Ramos (cell line): Measurements from ENCODE around the gene VPS41.
"Not testable (repeated sequence)": the region's sequence is repeated elsewhere in the genome, so short reads cannot be mapped to it uniquely, and the experiment has no call there.

Experiments used
- in situ Hi-C: fragments of 300-500 bp; cut with MboI; formaldehyde crosslinking; loops from one replicate; pipeline ENCODE4 v1.14.3; 2022; ENCODE audit warnings: low sequenced_read_pairs; ENCODE audit not compliant: unreplicated experiment

VPS41 gene

GRCh38 chr7:38863601-38864291 lies 45.2 kb downstream of the VPS41 start:
- in situ Hi-C loops, result no loop called here

- in situ Hi-C loops, result no loop called here
These were observed 46.3 kb downstream of the VPS41 start for GRCh38 chr7:38862666-38863065.

GRCh38 chr7:38858259-38858884 lies 50.6 kb downstream of the VPS41 start:
- in situ Hi-C loops, result no loop called here

- in situ Hi-C loops, result no loop called here
These were observed 53.1 kb downstream of the VPS41 start for GRCh38 chr7:38855867-38856266.

GRCh38 chr7:38855386-38855785 lies 53.6 kb downstream of the VPS41 start:
- in situ Hi-C loops, result no loop called here

- in situ Hi-C loops, result not testable (repeated sequence)
These were observed 54.0 kb downstream of the VPS41 start for GRCh38 chr7:38854947-38855346.

GRCh38 chr7:38851321-38851720 lies 57.7 kb downstream of the VPS41 start:
- in situ Hi-C loops, result no loop called here

GRCh38 chr7:38846280-38846679 lies 62.7 kb downstream of the VPS41 start:
- in situ Hi-C loops, result no loop called here

GRCh38 chr7:38844952-38845563 lies 63.9 kb downstream of the VPS41 start:
- in situ Hi-C loops, result no loop called here

- in situ Hi-C loops, result no loop called here
These were observed 66.2 kb downstream of the VPS41 start for GRCh38 chr7:38842746-38843145.

- in situ Hi-C loops, result no loop called here
These were observed 68.1 kb downstream of the VPS41 start for GRCh38 chr7:38840736-38841460.

GRCh38 chr7:38839851-38840250 lies 69.1 kb downstream of the VPS41 start:
- in situ Hi-C loops, result no loop called here

GRCh38 chr7:38838725-38839385 lies 70.1 kb downstream of the VPS41 start:
- in situ Hi-C loops, result no loop called here

GRCh38 chr7:38834357-38834756 lies 74.6 kb downstream of the VPS41 start:
- in situ Hi-C loops, result no loop called here

GRCh38 chr7:38833329-38833728 lies 75.7 kb downstream of the VPS41 start:
- in situ Hi-C loops, result no loop called here

GRCh38 chr7:38831259-38831996 lies 77.6 kb downstream of the VPS41 start:
- in situ Hi-C loops, result no loop called here

- in situ Hi-C loops, result no loop called here
These were observed 78.2 kb downstream of the VPS41 start for GRCh38 chr7:38830826-38831225.

GRCh38 chr7:38829488-38830165 lies 79.4 kb downstream of the VPS41 start:
- in situ Hi-C loops, result no loop called here

GRCh38 chr7:38828026-38828425 lies 81.0 kb downstream of the VPS41 start:
- in situ Hi-C loops, result no loop called here
